HL-60 (cell line): ENCODE data around the gene THBS4.

Source experiments
- DNase-seq, 2 experiments: peaks; one replicate each; pipeline ENCODE4 v3.0.0-alpha.2; 2010 to 2020; ENCODE audit warnings: low read depth in 1 of 2, low spot score in 1 of 2
- H3K27ac ChIP-seq: fragments of 250-450 bp; sonication (Bioruptor Pico); replicated peaks from 2 replicates; pipeline ENCODE4 v1.5.1; 2020; ENCODE audit warnings: mild to moderate bottlenecking, moderate library complexity
- H3K27me3 ChIP-seq: fragments of 250-450 bp; sonication (Bioruptor Pico); 2 replicates; pipeline ENCODE4 v1.5.1; 2021; ENCODE audit warnings: mild to moderate bottlenecking, moderate library complexity; ENCODE audit not compliant: insufficient read depth, poor library complexity, severe bottlenecking
- H3K4me3 ChIP-seq: replicated peaks from 2 replicates; pipeline ENCODE4 v1.5.1; 2011; ENCODE audit warnings: mild to moderate bottlenecking, control low read depth, low read length; ENCODE audit not compliant: insufficient read depth
- CTCF ChIP-seq: IDR thresholded peaks from one replicate; pipeline ENCODE4 v1.5.1; 2011; ENCODE audit warnings: low read length, control low read depth, inconsistent platforms; ENCODE audit not compliant: insufficient read depth
- GABPA ChIP-seq: IDR thresholded peaks from 2 replicates; pipeline ENCODE4 v1.6.1; 2012; ENCODE audit warnings: low read depth
- POLR2AphosphoS5 ChIP-seq: IDR thresholded peaks from 2 replicates; pipeline ENCODE4 v1.6.1; 2012; ENCODE audit warnings: low read depth
- REST ChIP-seq: IDR thresholded peaks from 2 replicates; pipeline ENCODE4 v1.6.1; 2012; ENCODE audit warnings: low read depth; ENCODE audit not compliant: insufficient replicate concordance
- SPI1 ChIP-seq: IDR thresholded peaks from 2 replicates; pipeline ENCODE4 v1.6.1; 2012; ENCODE audit warnings: low read depth, mild to moderate bottlenecking, borderline replicate concordance

Gene THBS4

GRCh38 chr5:80122579-80122978 is 87.4 kb downstream of the THBS4 start:
- Histone ChIP-seq H3K4me3 (no peak overlapping the region), H3K27me3 (no peaks in the 10 kb centered on the region), H3K27ac (no peak overlapping the region)
- peak; percentile 73 for TF ChIP-seq SPI1
- no peak for TF ChIP-seq GABPA
- no peak for TF ChIP-seq POLR2AphosphoS5
- no peak for TF ChIP-seq CTCF
- peak; percentile 60 for DNase-seq

- no peak for DNase-seq
- no peak overlapping the region for H3K27ac ChIP-seq
- no peak overlapping the region for H3K4me3 ChIP-seq
- no peaks in the 10 kb centered on the region for H3K27me3 ChIP-seq
- peak; percentile 68 for TF ChIP-seq REST
- no peak for TF ChIP-seq CTCF
Observed at GRCh38 chr5:80124121-80124918, 89.2 kb downstream of the THBS4 start.

GRCh38 chr5:80125022-80125961 is 90.1 kb downstream of the THBS4 start:
- DNase-seq: no peak

More at GRCh38 chr5:80125022-80125961, 90.1 kb downstream of the THBS4 start:
- Histone ChIP-seq H3K27me3 (no peaks in the 10 kb centered on the region), H3K4me3 (no peak overlapping the region), H3K27ac (no peak overlapping the region)
- TF ChIP-seq POLR2AphosphoS5 (no peak), SPI1 (no peak; the same call in 1 of the 2 replicates), GABPA (no peak), REST (no peak), CTCF (no peak)
